Brain pericyte (primary cell): ENCODE results near the gene PARD3B.

ENCODE experiments used
- DNase-seq: peaks from one replicate; pipeline ENCODE4 v3.0.0-alpha.2; 2012; ENCODE audit warnings: low read depth, low spot score

Gene PARD3B

GRCh38 chr2:205499006-205499405, 953.7 kb downstream of the PARD3B start:
- DNase-seq, result no peak

GRCh38 chr2:205500065-205500464, 954.8 kb downstream of the PARD3B start:
- no peak for DNase-seq

- no peak for DNase-seq
Measured at GRCh38 chr2:205500951-205501350, 955.7 kb downstream of the PARD3B start.

DNA sequence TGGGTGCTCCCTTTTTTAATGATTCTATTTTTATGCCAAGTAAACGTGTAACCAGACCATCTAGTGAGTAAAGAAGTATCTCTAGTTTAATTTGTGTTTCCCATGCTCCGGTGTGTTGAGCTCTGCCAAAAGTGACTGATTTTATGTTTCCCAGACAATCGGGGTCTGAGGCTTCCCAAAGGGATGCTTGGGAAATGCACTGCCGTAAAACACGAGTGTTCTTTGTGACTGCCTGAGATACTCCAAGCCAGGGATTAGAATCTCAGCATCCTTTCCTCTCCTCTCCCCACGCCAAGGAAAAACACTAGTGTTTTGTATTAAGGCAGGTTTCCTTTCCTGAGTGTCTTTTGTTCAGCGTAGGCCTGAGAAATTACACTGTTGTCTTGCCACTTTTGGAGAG, 956.6 kb downstream of the PARD3B start:
- DNase-seq, result no peak

GRCh38 chr2:205505371-205505770, 960.1 kb downstream of the PARD3B start:
- DNase-seq, result no peak

DNA sequence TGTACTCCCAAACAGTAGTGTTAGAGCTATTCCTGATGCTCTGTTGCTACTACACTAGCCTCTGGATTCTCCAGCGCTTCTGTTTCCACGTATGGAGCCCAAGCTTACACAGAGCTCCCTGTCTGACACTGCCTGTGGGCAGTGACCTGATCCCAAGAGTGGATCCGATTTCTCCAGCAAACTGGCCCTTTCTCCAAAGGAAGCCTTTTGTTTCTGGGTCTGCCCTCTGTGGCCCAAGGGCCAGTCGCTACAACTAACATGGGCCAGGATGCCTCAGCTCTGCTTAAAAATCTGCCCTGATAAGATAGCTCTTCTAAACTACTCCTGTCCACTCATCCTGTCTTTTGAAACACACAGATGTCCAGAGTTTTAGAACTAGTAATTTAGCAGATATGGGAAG, 964.4 kb downstream of the PARD3B start:
- no peak for DNase-seq

DNA sequence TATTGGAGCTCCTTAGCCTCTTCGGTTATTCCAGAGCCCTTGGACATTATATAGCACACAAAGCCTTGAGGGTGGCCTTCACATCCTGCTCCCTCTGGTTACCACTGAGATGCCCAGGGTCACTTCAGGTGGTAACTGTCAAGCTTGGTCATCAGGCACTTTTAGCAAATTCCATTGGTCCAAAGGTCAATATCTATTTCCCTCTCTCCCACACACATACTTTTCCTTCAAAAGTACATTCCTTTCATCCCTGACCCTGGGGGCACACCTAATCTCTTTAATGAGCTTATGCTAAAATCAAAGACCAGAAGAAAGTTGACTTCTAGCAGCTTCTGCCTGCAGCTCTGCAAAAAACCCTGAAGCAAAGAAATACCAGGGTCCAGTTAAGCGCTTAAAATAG, 965.1 kb downstream of the PARD3B start:
- DNase-seq, result no peak

DNA sequence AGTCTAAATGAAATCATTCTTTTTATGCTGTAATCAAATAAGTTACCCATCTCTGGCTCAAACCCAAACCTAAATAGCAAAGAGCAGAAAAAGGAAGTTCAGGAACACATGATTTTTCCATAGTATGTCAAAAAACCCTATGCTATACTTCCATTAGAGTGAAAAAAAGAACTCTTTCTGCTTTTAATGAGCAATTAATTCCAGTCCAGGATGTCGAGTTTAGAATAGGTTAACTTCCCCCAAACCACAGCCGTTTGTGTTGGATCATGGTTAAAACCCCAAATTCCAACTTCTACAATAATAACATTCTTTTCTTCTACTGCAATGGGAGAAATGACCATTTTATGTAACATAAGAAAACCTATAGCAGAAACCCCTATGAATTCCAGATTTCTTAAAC, 965.9 kb downstream of the PARD3B start:
- DNase-seq, result no peak

DNA sequence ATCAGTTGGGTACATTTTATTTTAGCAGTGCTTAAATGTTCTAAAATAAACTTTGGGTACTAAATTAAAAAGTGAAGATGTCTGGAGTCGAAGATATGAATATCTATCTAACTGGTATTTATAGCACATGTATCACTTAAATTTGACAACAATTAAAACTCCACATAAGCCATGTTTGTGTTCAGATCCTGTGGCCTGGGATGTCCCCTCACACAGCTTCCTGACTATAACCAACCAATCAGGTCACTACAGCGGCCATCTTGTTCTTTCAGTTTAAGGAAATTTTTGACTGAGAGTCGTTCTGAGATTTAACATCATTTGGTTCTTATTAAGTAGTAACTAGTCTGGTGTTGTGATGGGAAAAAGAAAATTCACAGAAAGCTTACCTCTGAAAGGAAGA, 966.4 kb downstream of the PARD3B start:
- no peak for DNase-seq

DNA sequence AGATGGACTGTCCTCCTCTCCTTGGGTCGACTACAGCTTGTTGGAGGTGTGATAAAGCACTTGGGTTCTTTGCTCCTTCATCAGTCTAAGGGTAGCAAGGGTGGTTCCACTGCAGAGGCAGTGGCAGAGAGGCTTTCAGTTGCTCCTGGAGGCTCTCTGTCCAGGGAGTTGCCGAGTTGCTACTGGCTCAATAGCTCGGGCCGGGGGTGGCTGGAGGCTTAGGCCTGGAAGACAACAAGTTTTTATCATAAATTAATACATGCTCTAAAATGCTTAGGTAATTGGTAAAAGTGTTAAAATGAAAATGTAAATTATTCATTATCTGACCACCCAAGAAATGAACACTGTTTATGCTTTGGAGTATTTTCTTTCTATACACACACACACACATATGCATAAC, 975.0 kb downstream of the PARD3B start:
- DNase-seq, result no peak

DNA sequence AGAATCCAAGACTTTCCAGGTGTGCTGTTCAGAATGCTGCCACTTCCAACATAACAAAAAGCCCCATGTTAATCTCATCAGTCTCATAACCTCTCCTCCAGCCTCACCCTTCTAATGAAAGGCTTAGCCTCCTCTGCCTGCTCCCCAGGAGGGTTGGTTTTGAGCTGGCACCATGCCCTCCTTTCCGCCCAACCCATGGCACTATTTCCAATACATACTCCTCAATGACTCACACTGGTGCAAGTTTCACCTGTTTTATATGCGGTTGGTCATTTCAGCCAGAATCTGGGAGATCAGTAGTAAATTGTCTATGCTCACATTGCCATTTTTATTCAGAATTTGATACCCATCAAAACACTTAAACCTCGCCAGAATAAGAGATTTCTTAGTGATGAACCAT, 979.4 kb downstream of the PARD3B start:
- no peak for DNase-seq

GRCh38 chr2:205527801-205528200, 982.5 kb downstream of the PARD3B start:
- DNase-seq, result no peak

GRCh38 chr2:205531072-205531471, 985.8 kb downstream of the PARD3B start:
- DNase-seq, result no peak

DNA sequence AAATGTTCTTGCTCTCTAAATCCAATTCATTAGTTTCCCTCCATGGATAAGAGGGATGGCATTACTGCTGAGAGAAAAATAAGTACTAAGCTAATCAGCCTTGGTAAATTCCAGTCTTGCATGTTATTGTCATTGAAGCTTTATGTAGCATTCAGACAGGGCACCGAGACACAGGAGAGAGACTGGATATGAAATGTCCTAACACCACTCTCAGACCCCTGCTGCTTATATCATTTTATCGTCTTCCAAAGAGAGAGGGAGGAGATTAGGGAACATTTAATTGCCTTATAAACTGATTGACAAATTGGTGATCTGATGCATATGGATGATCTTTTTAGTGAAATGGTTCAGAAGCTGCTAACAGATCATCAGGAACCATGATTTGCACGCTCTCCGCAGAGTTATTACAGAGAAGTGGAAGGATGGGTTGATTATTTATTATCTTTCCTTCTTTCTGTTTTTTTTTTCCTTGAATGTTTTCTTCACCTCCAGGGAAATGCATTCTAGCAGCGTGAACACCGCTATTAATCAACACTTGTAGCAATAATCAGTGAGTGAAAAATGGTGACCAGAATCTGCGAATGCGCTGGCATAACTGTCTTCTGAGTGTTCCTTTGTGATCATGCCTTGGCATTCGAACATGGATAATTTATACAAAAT, 986.3 kb downstream of the PARD3B start:
- DNase-seq, result no peak

DNA sequence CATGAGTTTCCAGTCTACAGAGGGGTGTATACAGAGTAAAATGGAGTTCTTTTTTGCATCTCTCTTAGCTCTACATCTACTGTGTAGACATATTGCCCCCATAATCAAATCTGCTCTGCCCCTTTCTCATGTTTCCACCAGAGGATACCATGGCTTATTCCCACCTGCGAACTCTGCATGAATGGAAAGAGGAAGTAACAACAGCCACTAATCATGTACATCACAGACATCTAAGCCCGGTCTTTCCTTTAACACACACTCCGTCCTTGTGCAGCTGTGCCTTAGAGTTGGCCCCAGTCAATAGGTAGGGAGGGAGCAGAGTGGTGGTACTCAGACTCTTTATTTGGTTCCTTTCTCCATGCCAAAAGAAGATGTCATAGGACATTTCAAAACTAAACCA, 989.7 kb downstream of the PARD3B start:
- DNase-seq, result no peak

DNA sequence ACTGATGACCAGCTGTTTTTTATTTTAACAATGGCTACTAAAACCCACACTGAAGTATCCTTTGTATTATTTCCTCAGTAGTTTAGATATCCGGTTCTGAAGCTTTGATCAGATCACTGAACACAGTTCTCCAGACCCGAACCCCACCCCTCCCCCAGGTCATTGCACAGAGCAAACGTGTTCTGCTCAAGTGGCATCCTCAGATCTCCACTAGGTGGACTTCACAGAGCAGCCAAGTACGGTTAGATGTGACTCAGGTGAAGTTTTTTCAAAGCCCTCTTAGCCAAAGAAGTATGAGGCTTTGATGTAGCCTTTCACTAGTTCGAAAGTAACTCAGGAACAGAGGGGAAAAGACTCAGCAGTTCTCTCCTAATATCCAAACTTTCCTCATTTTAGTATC, 994.3 kb downstream of the PARD3B start:
- no peak for DNase-seq

DNA sequence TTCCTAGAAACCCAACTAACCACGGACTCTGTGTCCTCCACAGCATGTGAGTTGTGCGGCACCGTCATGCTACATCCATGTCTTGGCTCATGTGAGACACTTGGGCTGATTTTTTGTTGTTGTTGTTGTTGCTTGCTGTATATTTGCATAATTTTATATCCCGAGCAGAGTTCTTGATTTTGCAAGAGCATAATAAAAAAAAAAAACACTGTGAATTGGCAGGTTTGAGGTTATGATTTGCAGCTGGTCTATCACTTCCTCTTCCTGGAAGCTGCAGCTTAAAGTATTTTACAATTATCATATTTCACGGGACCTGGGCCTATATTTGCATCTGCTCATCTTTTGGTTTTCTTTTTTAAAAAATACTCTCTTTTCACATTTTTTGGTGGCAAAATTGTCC, 994.8 kb downstream of the PARD3B start:
- no peak for DNase-seq

DNA sequence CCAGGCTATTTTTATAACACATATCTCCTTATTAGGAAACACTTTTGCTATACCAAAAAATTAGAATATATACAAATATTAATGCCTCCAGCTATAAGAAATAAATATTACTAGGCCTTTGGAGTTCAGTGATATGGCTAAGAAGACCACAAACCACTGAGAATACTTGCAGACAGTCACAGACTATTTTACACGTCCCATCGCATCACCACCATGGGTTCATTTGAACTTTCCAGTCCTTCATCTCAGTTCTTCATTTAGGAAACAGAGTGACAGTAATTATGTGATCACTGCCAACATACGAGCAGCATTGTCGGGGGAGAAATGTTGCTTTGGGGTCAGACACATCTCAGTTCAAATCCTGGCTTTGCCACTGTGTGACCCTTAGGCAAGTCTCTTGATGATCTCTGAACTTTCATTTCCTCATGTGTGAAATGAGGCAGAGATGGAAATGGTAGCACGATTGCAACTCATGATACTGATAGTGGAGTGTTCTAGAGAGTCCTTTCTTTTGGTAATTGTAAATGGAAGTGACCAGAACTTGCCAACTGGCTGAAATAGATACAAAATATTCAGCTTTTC, 998.1 kb downstream of the PARD3B start:
- no peak for DNase-seq

DNA sequence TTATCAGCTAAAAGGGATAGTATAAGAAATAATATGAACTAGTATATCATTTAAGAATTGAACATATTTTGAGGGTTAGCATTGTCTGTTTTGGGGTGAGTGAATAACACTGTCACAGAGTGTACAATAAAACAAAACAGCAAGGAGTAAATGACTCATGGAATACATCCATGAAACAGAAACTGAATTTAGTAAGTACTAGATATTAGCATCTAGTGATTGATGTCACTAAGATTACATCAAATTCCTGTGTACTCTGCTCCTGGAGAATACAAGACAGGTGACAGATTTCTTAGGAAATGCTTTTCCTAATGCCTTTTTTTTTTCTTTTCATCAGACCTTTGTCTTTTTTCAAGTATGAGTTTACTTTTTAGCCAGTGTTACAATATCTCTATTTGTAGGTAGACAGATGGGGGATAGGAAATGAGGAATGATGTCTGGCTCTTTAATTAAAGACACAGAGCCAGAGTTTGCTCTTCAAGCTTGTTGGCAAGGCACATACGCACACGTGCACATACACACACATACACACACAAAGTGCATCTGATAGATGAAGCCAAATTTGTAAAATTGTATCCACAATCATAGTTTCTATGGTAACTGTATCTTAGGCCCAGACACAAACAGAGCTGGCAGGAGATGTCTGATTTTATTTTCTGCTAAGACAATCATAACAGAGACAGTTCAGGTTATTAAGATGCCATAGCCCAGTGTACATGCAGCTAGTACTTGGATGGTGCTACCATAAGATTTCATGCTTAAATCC, 998.8 kb downstream of the PARD3B start:
- no peak for DNase-seq

DNA sequence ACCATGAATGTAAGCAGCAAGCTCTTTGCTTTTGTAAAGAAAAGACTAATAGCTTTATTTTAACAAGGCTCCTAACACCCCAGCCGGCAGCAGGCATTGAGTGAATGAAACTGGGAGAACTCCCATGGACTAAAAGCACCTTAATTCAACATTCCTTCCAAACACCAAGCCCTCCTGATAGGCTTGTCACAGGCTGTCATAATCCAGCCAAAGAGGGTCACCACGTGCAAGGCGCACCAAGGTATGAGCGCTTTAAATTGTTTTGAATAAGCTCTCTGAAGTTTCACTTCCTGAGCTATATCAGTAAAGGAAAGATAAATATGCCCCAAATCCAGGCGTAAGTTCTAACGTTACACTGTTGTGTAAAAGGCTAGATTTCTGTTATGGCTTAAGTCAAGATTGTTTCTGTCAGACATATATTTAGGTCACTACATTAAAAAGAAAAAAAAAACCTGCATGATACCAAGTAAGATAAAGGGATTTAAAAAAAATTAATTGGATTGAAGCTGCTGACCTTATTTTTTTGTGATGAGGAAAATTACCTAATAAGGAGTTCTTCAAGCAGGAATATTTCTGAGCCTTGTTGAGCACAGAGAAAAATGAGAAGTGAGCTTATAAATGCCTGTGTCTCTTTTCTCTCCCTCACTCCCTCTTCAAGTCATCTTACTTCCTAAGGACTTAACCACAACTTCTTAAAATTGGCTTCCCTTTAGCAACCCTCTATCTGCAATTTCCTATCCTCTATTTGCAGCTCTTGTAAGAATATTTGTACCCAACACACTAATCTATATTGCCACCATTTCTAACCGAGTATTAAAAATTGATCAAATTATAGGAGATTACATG, 1000.9 kb downstream of the PARD3B start:
- no peak for DNase-seq

DNA sequence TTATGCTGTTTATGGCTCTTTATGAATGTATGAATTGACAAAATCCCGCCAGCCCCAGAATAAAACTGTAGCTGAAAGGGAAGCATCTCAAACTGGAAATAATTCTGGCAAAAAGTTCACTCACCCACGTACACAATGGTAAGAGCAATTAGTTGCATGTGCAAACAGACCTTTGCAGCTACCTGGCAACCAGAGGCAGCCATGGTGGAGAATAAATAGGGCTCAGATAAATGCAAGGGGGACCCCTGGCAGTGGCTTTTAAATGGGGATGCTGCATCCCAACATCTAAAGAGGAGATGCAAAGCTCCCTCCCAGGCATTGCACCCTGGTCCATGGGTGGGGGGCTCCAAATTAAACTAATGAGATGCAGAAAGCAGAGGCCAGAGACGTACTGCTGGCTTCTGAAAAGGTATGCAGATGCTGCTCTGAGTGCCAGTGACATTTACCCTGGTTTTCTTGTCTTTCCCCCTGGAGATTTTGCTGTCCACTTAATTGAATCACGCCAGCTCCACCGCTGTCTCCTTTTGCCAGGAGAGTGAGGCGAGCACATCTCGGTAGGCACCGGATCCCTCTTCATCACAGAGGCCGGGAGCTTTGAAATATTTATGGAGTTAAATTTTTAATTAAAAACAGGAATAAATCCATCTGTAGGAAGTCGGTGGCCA, 1010.4 kb downstream of the PARD3B start:
- DNase-seq, result no peak

DNA sequence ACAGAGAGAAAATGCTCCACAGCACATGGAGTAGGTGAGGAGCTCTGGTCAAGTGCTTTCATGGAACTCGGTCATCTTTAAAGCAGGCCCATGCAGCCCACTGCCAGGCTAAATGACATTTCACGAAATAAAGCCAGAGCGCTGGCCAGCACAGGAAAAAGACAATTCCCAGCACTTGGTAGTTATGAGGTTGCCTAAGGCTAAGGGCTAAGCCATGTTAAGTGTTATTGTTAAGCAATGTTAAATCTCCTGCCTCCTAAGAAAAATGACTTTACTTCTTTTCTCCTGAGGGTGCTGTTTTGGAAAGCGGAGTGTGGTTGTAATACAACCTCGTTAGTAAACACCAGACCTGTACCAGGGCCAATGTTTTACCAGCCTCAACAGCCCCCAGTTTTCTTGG, 1011.1 kb downstream of the PARD3B start:
- DNase-seq, result no peak
